Aorta (tissue), 5 donors: ENCODE data around the gene TRIM8. TPM values are rescaled to one million over a fixed set of nuclear protein-coding genes. Genes with fewer than 3 reads are reported as not detected.

ENCODE experiments used
- ATAC-seq: fragments of 200-7000 bp; cut with Tn5 transposase; one replicate; pipeline ENCODE4 v1.9.1; 2022; ENCODE audit warnings: moderate library complexity; ENCODE audit not compliant: low FRiP score
- DNase-seq, 2 donors: peaks; one replicate each; pipeline ENCODE4 v3.0.0-alpha.2; 2020
- H3K27ac ChIP-seq, 2 donors: one replicate each; pipeline ENCODE4 v1.5.1; 2013; ENCODE audit warnings: low read length in 2 of 2, mild to moderate bottlenecking in 2 of 2, moderate library complexity in 2 of 2, control low read depth in 1 of 2, inconsistent platforms in 1 of 2, low read depth in 1 of 2
- H3K27me3 ChIP-seq, 2 donors: one replicate each; pipeline ENCODE4 v1.6.1; 2013; ENCODE audit warnings: control low read depth in 1 of 2, low read length in 1 of 2, mild to moderate bottlenecking in 1 of 2, moderate library complexity in 1 of 2; ENCODE audit not compliant: insufficient read depth in 2 of 2, control insufficient read depth in 1 of 2
- H3K36me3 ChIP-seq, 2 donors: one replicate each; pipeline ENCODE4 v1.6.1; 2013; ENCODE audit warnings: control low read depth in 1 of 2, low read length in 1 of 2, mild to moderate bottlenecking in 1 of 2; ENCODE audit not compliant: insufficient read depth in 2 of 2, control insufficient read depth in 1 of 2
- H3K4me1 ChIP-seq, 2 donors: one replicate each; pipeline ENCODE4 v1.6.1; 2013; ENCODE audit warnings: low read length in 2 of 2, control low read depth in 1 of 2, mild to moderate bottlenecking in 1 of 2, moderate library complexity in 1 of 2; ENCODE audit not compliant: insufficient read depth in 2 of 2, control insufficient read depth in 1 of 2
- H3K4me3 ChIP-seq, 2 donors: one replicate each; pipeline ENCODE4 v1.5.1; 2013; ENCODE audit warnings: low read length in 2 of 2, control low read depth in 1 of 2, mild to moderate bottlenecking in 1 of 2
- H3K9me3 ChIP-seq: one replicate; pipeline ENCODE4 v1.6.1; 2013; ENCODE audit warnings: mild to moderate bottlenecking, low read length; ENCODE audit not compliant: control insufficient read depth
- WGBS, 2 donors: extraction: QIAGEN DNeasy Blood & Tissue Kit; methylation state at CpG; one replicate each; pipeline ENCODE4 v1.1.7; 2013; 5-methylcytosine and 5-hydroxymethylcytosine counted together
- intact Hi-C, 2 donors: fragments of 100-400 bp; cut with DNase I; formaldehyde crosslinking; loops; one replicate each; pipeline versions ENCODE4 v1.14.2 to v1.15.0; 2022
- polyA plus RNA-seq, 2 donors: library from polyadenylated mRNA; stranded (reverse); fragments of 200-250 nt; gene quantifications; one replicate each; pipeline ENCODE4 v1.2.3, GENCODE V29; 2013
- total RNA-seq, 2 donors: library from RNA; stranded (reverse); fragmentation: NEBNext Ultra II Directional; extraction: Animal tissue kit (Norgen Biotek cat#: 25700); gene quantifications; one replicate each; pipeline ENCODE4 v1.2.1, GENCODE V29; 2021
- donor health status: healthy with polysubstance abuse.
- donor health status: Bipolar disorder and iron deficiency.
- donor health status: DM: no; HTN: no; CAD: no.
- donor health status: DM: no; HTN: no; CAD: no.
- donor health status: DM: yes; HTN: yes; CAD: no.

Gene TRIM8
- total and polyA plus RNA-seq, 4 donors, result 40.6 to 189 (median 99.2) TPM

DNA sequence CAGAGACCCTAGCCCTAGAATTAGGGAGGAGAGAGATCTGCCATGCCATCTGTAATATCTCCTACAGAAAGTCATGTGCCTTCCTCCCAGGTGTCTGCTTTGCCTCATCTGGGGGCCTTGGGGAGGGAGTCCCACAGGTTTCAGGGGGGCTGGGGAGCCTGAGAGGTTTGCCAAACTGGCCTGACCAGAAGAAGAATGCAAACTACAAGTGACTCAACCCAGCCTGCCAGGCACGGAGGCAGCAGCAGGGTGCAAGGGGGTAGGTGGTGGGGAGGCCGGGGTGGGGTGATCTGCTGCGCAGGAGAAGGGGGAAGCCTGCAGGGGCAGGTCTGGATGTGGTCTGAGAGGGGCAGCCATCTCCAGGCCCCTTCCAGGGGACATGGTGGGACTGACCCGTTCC lies 9.6 kb upstream of the TRIM8 start:
- H3K27ac ChIP-seq, result peak overlapping the region in 1 of 2 donors; percentile 17
- peaks cover 0 to 1% of the 10 kb centered on the region in 2 donors for H3K4me1 ChIP-seq
- DNase-seq (peak in 1 of 2 donors; percentile 58), ATAC-seq (no peak)
- H3K27me3 ChIP-seq, result no peaks in the 10 kb centered on the region
- WGBS, 2 donors, result 54 to 70% methylated on average over 4 of the region's 4 CpGs
- H3K9me3 ChIP-seq, result no peaks in the 10 kb centered on the region
- H3K36me3 ChIP-seq, result no peaks in the 10 kb centered on the region
- intact Hi-C loops, result no loop called here
- H3K4me3 ChIP-seq, result no peak overlapping the region

DNA sequence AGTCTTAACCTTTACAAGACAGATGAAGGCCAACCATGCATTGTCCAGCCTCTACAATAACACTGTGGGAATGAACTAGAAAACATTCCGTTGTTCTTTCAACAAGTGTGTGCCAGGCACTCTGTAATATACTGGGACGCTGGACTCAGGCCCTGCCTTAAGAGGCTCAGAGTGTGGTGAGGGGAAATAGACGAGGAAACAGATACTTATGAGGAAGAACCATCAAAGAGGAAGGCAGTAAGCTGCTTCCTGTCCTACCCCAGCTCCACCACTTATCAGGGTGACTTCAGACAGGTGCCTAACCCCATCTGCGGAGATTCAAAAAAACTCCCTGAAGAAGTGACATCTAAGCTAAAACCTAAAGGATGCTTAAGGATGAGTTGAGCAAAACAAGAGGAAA lies 8.9 kb upstream of the TRIM8 start:
- peak in 1 of 2 donors; percentile 24 for DNase-seq
- WGBS, 2 donors, result 19 to 23% methylated on average over 4 of the region's 4 CpGs
- ATAC-seq, result no peak
- intact Hi-C loops, result no loop called here
- Histone ChIP-seq H3K4me3 (no peak overlapping the region), H3K27ac (no peak overlapping the region), H3K9me3 (no peaks in the 10 kb centered on the region), H3K27me3 (no peaks in the 10 kb centered on the region), H3K36me3 (no peaks in the 10 kb centered on the region), H3K4me1 (peaks cover 0 to 1% of the 10 kb centered on the region in 2 donors)

GRCh38 chr10:102639537-102639936 lies 4.7 kb upstream of the TRIM8 start:
- DNase-seq (no peak), ATAC-seq (no peak)
- Histone ChIP-seq H3K4me1 (peaks cover 0 to 1% of the 10 kb centered on the region in 2 donors), H3K27ac (no peak overlapping the region), H3K9me3 (no peaks in the 10 kb centered on the region), H3K36me3 (no peaks in the 10 kb centered on the region), H3K27me3 (no peaks in the 10 kb centered on the region), H3K4me3 (no peak overlapping the region)
- intact Hi-C loops, result no loop called here
- WGBS, 2 donors, result 31 to 45% methylated on average over 2 of the region's 2 CpGs

GRCh38 chr10:102641402-102641801 lies 2.9 kb upstream of the TRIM8 start:
- peak overlapping the region in 1 of 2 donors; percentile 66 for H3K4me3 ChIP-seq
- no peaks in the 10 kb centered on the region for H3K36me3 ChIP-seq
- no peak for ATAC-seq
- H3K9me3 ChIP-seq, result no peaks in the 10 kb centered on the region
- 1 to 14% methylated on average over 7 of the region's 7 CpGs for WGBS, 2 donors
- no peak for DNase-seq
- intact Hi-C loops, result no loop called here
- no peaks in the 10 kb centered on the region for H3K27me3 ChIP-seq
- H3K27ac ChIP-seq, result no peak overlapping the region
- peaks cover 0 to 1% of the 10 kb centered on the region in 2 donors for H3K4me1 ChIP-seq

DNA sequence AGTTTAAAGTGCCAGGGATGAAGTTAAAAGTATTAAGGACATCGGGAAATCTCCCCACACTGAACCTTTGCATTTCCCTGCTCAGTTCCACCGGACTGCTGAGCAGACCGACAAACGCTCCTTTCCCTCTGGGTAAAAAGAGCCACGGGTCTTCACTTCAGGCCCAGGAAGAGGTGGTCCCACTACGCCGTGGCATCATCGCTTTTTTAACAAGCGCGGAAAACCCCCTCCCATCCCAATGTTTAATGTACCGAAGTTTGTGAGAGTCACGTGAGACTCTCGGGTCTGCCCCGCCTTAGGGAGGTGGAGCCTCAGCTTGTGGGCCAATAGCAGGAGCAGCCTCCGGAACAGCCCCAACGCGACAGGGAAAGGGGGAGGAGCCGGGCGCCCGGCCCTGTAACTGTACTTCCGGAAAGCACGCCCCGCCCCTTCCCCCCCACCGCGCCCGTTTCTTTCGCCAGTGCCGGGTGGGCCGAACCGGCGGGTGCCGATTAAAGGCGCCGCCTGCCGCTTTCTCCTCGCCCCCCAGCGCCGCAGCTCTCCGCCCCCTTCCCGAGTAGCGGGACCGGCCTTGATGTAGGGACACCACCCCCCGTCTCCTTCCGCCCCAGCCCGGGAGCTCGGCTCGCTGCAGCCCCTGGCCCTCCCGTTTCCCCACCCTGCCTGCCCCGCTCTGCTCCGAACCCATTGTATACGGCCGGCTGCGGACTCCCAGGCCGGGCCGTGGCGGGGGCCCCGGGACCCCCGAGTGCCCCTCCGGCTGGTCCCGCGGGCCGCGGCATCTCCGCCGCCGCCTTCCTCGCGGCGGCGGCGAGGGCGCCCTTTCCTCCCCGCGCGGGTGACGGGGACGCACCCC lies 2.2 kb upstream of the TRIM8 start:
- no peaks in the 10 kb centered on the region for H3K36me3 ChIP-seq
- peak; percentile 99 to 100 for DNase-seq
- peak overlapping the region; percentile 83 to 95 for H3K27ac ChIP-seq
- H3K4me3 ChIP-seq, result peak overlapping the region; percentile 88
- H3K9me3 ChIP-seq, result no peaks in the 10 kb centered on the region
- peak; percentile 87 for ATAC-seq
- no peaks in the 10 kb centered on the region for H3K27me3 ChIP-seq
- intact Hi-C loops, result loop anchor here in 1 of 2 donors (2.0 kb wide), 1 partner anchor 139 kb away; the partner anchor contains the start of genes ACTR1A and SUFU
- 0 to 1% methylated on average over 58 to 77 of the region's 77 CpGs for WGBS, 2 donors
- H3K4me1 ChIP-seq, result peaks cover 0 to 1% of the 10 kb centered on the region in 2 donors

DNA sequence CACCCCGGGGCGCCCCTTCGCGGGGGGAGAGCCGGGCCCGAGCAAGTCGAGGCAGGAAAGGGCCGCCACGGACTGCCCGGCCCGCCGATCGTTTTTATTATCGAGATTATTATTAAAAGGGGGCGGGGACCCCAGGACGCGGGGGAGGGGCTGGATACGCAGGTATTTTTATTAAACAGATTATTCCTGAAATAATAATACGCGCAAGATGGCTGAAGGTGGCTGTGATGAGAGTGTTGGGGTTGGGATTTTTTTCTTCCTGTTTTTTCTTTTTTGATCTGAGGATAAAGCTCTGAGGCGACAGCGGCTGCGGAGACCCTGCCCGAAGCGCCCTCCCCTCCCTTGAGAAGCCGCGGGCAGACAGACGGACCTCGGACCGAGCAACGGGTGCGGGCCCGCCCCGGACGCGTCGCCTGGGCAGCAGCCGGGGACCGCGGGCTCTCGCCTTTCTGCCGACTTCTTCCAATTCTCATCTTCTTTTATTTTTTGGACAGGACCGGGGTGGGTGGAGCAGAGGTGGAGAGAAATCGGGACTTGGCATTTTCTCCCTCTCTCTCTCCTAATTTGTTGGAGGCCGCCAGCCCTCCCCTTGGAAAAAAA lies 1.4 kb upstream of the TRIM8 start:
- peak; percentile 28 for ATAC-seq

GRCh38 chr10:102643336-102644065 lies 778 bp upstream of the TRIM8 start:
- intact Hi-C loops, result loop anchor here in 1 of 2 donors (2.0 kb wide), 1 partner anchor 141 kb away; the partner anchor contains the start of genes ACTR1A and SUFU
- Histone ChIP-seq H3K4me1 (peaks cover 0 to 1% of the 10 kb centered on the region in 2 donors), H3K27me3 (no peaks in the 10 kb centered on the region), H3K27ac (peak overlapping the region; percentile 89 to 95), H3K36me3 (no peaks in the 10 kb centered on the region), H3K9me3 (no peaks in the 10 kb centered on the region), H3K4me3 (peak overlapping the region; percentile 88)
- peak; percentile 81 to 86 for DNase-seq
- ATAC-seq, result peak; percentile 36
- 1% methylated on average over 43 to 76 of the region's 76 CpGs for WGBS, 2 donors

More for the DNA sequence above, 1.4 kb upstream of the TRIM8 start:
- peak overlapping the region; percentile 88 for H3K4me3 ChIP-seq
- no peaks in the 10 kb centered on the region for H3K36me3 ChIP-seq
- peak; percentile 78 to 85 for DNase-seq
- peak overlapping the region; percentile 95 to 97 for H3K27ac ChIP-seq
- no peaks in the 10 kb centered on the region for H3K9me3 ChIP-seq
- no peaks in the 10 kb centered on the region for H3K27me3 ChIP-seq
- 0 to 1% methylated on average over 35 to 45 of the region's 45 CpGs for WGBS, 2 donors
- intact Hi-C loops, result loop anchor here in 1 of 2 donors (2.0 kb wide), 1 partner anchor 140 kb away; the partner anchor contains the start of genes ACTR1A and SUFU
- peaks cover 0 to 1% of the 10 kb centered on the region in 2 donors for H3K4me1 ChIP-seq

GRCh38 chr10:102644646-102645387 lies 538 bp downstream of the TRIM8 start:
- DNase-seq (peak; percentile 89 to 93), ATAC-seq (peak; percentile 6)
- WGBS, 2 donors, result 0 to 1% methylated on average over 59 to 62 of the region's 62 CpGs
- Histone ChIP-seq H3K27ac (peak overlapping the region; percentile 89 to 95), H3K27me3 (no peaks in the 10 kb centered on the region), H3K36me3 (no peaks in the 10 kb centered on the region), H3K4me1 (no peaks in the 10 kb centered on the region), H3K4me3 (peak overlapping the region; percentile 88), H3K9me3 (no peaks in the 10 kb centered on the region)
- intact Hi-C loops, result loop anchor here (5.0 kb wide), 2 partner anchors 48 to 67 kb away; partner anchors contain the start of genes ARL3 (in 2 of the 2) and SFXN2 (in 2 of the 2)
